ENCODE results near the gene DPEP1. TPM values are rescaled to one million over a fixed set of nuclear protein-coding genes. Genes with fewer than 3 reads are reported as not detected.
"Not testable (repeated sequence)": the region's sequence is repeated elsewhere in the genome, so short reads cannot be mapped to it uniquely, and the experiment has no call there.

Gene DPEP1
- total RNA-seq, 4 donors from 2014 or later = 1.3 to 4.0 (median 1.4) TPM; not detected in 1

DNA sequence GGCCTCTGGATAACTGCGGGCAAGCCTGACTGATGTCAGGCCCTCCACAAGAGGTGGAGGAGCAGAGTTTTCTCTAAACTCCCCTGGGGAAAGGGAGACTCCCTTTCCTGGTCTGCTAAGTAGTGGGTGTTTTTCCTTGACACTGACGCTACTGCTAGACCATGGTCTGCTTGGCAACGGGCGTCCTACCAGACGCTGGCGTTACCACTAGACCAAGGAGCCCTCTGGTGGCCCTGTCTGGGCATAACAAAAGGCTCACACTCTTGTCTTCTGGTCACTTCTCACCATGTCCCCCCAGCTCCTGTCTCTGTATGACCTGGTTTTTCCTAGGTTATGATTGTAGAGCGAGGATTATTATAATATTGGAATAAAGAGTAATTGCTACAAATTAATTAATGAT lies 53.6 kb downstream of the DPEP1 start:
- intact Hi-C loops (cut with DNase I; ENCODE audit: low total_unique reads); H3K27ac ChIP-seq; H3K36me3 ChIP-seq; in situ Hi-C loops (cut with MboI; ENCODE audit: low pct_ligation_motif_present in 1 of 4, low pct_unique_long_range_greater_than_20kb in 1 of 4, low sequenced_read_pairs in 3 of 4); H3K4me1 ChIP-seq; H3K27me3 ChIP-seq; H3K9me3 ChIP-seq; H3K4me3 ChIP-seq: not testable (repeated sequence)
- TF ChIP-seq, protein P1, sequence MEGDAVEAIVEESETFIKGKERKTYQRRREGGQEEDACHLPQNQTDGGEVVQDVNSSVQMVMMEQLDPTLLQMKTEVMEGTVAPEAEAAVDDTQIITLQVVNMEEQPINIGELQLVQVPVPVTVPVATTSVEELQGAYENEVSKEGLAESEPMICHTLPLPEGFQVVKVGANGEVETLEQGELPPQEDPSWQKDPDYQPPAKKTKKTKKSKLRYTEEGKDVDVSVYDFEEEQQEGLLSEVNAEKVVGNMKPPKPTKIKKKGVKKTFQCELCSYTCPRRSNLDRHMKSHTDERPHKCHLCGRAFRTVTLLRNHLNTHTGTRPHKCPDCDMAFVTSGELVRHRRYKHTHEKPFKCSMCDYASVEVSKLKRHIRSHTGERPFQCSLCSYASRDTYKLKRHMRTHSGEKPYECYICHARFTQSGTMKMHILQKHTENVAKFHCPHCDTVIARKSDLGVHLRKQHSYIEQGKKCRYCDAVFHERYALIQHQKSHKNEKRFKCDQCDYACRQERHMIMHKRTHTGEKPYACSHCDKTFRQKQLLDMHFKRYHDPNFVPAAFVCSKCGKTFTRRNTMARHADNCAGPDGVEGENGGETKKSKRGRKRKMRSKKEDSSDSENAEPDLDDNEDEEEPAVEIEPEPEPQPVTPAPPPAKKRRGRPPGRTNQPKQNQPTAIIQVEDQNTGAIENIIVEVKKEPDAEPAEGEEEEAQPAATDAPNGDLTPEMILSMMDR (IDR thresholded peaks at IDR 0.05) = peak in 2 of 5 experiments; percentile 12 to 26
- peak; percentile 29 for DNase-seq
- 41 to 80% methylated on average over 3 to 7 of the region's 7 CpGs for WGBS, 2 donors (ENCODE audit: low coverage in 1 of 2)

DNA sequence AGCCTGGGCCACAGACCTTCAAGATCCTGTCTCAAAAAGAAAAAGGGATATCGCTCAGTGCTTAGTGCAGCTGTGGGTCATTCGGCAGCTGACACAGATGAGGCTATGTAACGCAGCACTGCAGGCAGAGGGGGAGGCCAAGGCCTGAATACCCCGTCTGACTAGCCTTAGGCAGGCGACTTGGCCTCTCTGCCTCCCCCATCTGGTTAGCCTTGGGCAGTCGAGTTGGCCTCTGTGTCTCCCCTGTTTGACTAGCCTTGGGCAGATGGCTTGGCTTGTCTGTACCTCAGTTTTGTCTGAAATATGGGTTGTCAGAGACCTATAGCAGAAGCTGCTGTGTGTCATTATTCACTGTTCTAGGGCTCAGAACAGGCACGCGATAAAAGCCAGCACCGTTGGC lies 54.2 kb downstream of the DPEP1 start:
- no peak overlapping the region for H3K27ac ChIP-seq
- H3K9me3 ChIP-seq = no peaks in the 10 kb centered on the region
- intact Hi-C loops (cut with DNase I; ENCODE audit: low total_unique reads) (no loop called here), in situ Hi-C loops (cut with MboI; ENCODE audit: low pct_ligation_motif_present in 1 of 4, low pct_unique_long_range_greater_than_20kb in 1 of 4, low sequenced_read_pairs in 3 of 4) (no loop called here)
- no peaks in the 10 kb centered on the region for H3K36me3 ChIP-seq
- DNase-seq = no peak
- H3K4me1 ChIP-seq = no peaks in the 10 kb centered on the region
- H3K4me3 ChIP-seq = no peak overlapping the region
- no peaks in the 10 kb centered on the region for H3K27me3 ChIP-seq
- WGBS, 2 donors (ENCODE audit: low coverage in 1 of 2) = 74% methylated on average over 8 of the region's 9 CpGs; no CpG with 5 or more reads in 1 of the 2 donors
- TF ChIP-seq EP300 (IDR thresholded peaks at IDR 0.05; ENCODE audit: low read depth) = no peak

DNA sequence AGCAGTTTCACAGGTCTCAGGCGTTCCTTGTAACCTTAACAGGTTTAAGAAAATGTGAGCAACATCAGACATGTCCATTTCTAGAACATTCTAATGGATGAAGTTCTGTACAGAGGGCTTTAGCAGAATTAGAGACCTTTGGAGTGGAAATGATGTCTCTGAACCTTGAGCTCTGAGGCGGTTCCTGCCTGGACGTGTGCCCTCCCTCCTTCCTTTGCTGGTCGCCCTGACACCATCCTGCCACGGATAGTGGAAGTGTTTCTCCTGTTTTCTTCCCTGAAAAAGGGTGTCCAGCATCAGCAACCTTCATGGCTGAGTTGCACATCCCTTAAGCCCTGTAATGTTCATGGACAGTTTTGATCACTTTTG lies 55.3 kb downstream of the DPEP1 start:
- no peak for DNase-seq
- WGBS, 2 donors (ENCODE audit: low coverage in 1 of 2) = 64% methylated on average over 5 of the region's 5 CpGs; no CpG with 5 or more reads in 1 of the 2 donors
- Histone ChIP-seq H3K27ac (no peak overlapping the region), H3K36me3 (no peaks in the 10 kb centered on the region), H3K4me3 (no peak overlapping the region), H3K9me3 (no peaks in the 10 kb centered on the region), H3K27me3 (no peaks in the 10 kb centered on the region), H3K4me1 (no peaks in the 10 kb centered on the region)
- intact Hi-C loops (cut with DNase I; ENCODE audit: low total_unique reads) (no loop called here), in situ Hi-C loops (cut with MboI; ENCODE audit: low pct_ligation_motif_present in 1 of 4, low pct_unique_long_range_greater_than_20kb in 1 of 4, low sequenced_read_pairs in 3 of 4) (no loop called here)
- TF ChIP-seq POLR2AphosphoS5 (IDR thresholded peaks at IDR 0.05) = no peak
- TF ChIP-seq EP300 (IDR thresholded peaks at IDR 0.05; ENCODE audit: low read depth) = no peak

DNA sequence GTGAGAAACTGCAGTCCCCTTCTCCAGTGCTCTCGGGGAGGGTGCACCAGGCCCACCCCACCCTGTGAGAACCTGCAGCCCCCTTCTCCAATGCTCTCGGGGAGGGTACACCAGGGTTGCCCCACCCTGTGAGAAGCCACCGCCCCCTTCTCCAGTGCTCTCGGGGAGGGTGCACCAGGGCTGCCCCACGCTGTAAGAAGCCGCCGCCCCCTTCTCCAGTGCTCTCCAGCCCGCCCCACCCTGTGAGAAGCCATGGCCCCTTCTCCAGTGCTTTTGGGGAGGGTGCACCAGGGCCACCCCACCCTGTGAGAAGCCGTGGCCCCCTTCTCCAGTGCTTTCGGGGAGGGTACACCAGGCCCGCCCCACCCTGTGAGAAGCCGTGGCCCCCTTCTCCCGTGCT lies 56.3 kb downstream of the DPEP1 start:
- Histone ChIP-seq H3K36me3 (no peaks in the 10 kb centered on the region), H3K27ac (no peak overlapping the region), H3K9me3 (no peaks in the 10 kb centered on the region), H3K4me3 (no peak overlapping the region), H3K4me1 (no peaks in the 10 kb centered on the region), H3K27me3 (no peaks in the 10 kb centered on the region)
- intact Hi-C loops (cut with DNase I; ENCODE audit: low total_unique reads) = no loop called here
- DNase-seq = no peak
- in situ Hi-C loops (cut with MboI; ENCODE audit: low pct_ligation_motif_present in 1 of 4, low pct_unique_long_range_greater_than_20kb in 1 of 4, low sequenced_read_pairs in 3 of 4) = no loop called here
- TF ChIP-seq POLR2A (IDR thresholded peaks at IDR 0.05) (no peak), EP300 (IDR thresholded peaks at IDR 0.05; ENCODE audit: low read depth) (no peak), POLR2AphosphoS5 (IDR thresholded peaks at IDR 0.05) (no peak)
- TF ChIP-seq, protein P1 (IDR thresholded peaks at IDR 0.05) = no peak
- 89% methylated on average over 12 of the region's 13 CpGs; no CpG with 5 or more reads in 1 of the 2 donors for WGBS, 2 donors (ENCODE audit: low coverage in 1 of 2)

DNA sequence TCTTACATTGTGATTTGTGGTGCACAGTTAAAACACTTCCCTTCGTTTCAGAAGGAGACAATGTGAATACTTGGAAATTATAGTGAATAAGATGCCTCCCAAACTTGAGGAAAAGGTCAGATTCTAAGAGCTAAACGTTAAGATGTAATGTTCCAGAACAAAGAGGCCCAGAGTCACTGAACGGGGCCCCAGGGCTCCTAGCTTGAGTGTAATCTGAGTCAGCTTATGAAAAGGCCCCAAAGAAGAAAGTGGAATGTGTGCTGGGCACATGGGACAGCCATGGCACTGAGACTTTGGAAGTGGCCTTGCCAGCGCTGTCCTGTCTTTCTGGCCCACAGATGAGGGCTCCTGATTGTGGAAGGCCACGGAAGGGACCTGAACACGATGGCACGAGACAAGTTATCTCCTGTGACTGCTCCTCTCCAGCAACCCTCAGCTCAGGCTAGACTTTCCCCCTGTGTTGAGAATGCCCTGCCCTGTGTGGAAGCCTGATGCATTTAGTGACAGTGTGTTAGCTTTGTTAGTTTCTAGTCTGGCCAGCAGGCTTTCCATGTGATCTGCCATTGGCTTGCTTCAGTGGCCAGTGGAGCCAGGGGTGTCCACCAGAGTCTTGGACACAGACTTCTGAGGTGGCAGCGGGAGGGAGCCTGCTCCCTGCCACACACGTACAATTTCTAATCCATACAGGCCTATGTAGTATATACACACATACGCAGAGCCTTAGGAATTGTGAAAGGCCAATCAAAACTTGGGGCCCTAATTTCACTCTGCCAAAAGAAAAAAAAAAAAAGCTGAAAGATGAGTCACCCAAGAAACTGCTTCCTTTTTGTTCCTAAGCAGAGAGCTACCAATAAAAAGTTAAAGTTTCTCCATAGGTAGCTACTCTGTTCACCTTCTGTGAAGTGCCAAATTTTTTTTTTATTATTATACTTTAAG lies 57.3 kb downstream of the DPEP1 start:
- WGBS, 2 donors (ENCODE audit: low coverage in 1 of 2) = 62 to 83% methylated on average over 5 to 10 of the region's 10 CpGs
- H3K36me3 ChIP-seq = no peaks in the 10 kb centered on the region
- H3K4me3 ChIP-seq = no peak overlapping the region
- no peak for DNase-seq
- TF ChIP-seq POLR2A (IDR thresholded peaks at IDR 0.05) (no peak), EP300 (IDR thresholded peaks at IDR 0.05; ENCODE audit: low read depth) (no peak), POLR2AphosphoS5 (IDR thresholded peaks at IDR 0.05) (no peak)
- TF ChIP-seq, protein P1 (IDR thresholded peaks at IDR 0.05) = no peak
- in situ Hi-C loops (cut with MboI; ENCODE audit: low pct_ligation_motif_present in 1 of 4, low pct_unique_long_range_greater_than_20kb in 1 of 4, low sequenced_read_pairs in 3 of 4) = no loop called here
- H3K4me1 ChIP-seq = no peaks in the 10 kb centered on the region
- intact Hi-C loops (cut with DNase I; ENCODE audit: low total_unique reads) = no loop called here
- no peaks in the 10 kb centered on the region for H3K9me3 ChIP-seq
- no peaks in the 10 kb centered on the region for H3K27me3 ChIP-seq
- H3K27ac ChIP-seq = no peak overlapping the region

DNA sequence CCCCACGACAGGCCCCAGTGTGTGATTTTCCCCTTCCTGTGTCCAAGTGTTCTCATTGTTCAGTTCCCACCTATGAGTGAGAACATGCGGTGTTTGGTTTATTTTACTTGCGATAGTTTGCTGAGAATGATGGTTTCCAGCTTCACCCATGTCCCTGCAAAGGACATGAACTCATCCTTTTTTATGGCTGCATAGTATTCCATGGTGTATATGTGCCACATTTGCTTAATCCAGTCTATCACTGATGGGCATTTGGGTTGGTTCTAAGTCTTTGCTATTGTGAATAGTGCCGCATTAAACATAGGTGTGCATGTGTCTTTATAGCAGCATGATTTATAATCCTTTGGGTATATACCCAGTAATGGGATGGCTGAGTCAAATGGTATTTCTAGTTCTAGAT lies 58.1 kb downstream of the DPEP1 start:
- H3K36me3 ChIP-seq; intact Hi-C loops (cut with DNase I; ENCODE audit: low total_unique reads); H3K4me3 ChIP-seq; H3K27ac ChIP-seq; H3K9me3 ChIP-seq; H3K4me1 ChIP-seq; DNase-seq; in situ Hi-C loops (cut with MboI; ENCODE audit: low pct_ligation_motif_present in 1 of 4, low pct_unique_long_range_greater_than_20kb in 1 of 4, low sequenced_read_pairs in 3 of 4); H3K27me3 ChIP-seq: not testable (repeated sequence)
- WGBS, 2 donors (ENCODE audit: low coverage in 1 of 2) = 90 to 91% methylated on average over 2 to 4 of the region's 4 CpGs

All from transverse colon (tissue), 4 donors.